ENCODE results near the gene JARID2.

Gene JARID2

GRCh38 chr6:15332446-15332845 lies 86.6 kb downstream of the JARID2 start:
- DNase-seq (ENCODE audit: low read depth): no peak

DNA sequence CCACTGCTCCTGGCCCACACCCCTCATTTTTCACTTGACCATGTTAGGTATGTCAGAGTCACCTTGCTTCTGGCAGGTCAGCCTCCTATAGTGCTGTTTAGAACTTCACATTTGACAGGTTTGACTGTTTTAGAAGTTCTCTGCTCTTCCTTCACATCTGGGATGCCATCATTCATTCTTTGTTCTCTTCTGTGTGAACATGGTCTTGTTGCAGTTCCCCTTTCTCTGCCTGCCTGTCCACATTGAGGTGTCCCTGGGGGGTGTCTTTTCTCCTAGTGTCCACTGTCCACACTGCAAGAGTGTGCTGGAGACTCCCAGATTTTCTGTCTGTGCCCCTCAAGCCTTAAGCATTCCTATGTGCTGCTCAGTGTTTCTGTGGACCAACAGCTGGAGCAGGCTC lies 89.5 kb downstream of the JARID2 start:
- no peak for DNase-seq (ENCODE audit: low read depth)

DNA sequence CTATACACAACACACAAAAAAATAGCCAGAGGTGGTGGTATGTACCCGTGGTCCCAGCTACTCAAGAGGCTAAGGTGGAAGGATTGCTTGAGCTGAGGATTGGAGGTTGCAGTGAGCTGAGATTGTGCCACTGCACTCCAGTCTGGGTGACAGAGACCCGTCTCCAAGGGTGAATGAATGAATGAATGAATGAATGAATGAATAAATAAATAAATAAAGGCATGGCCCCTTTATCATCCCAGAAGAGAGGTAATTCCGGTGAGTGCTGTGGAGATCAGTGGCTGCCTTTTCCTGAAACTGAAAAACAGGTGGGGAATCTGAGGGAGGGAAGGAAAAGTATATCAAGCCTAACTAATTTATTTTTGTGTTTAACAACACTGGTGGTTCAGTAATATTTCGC lies 90.0 kb downstream of the JARID2 start:
- DNase-seq (ENCODE audit: low read depth): no peak

DNA sequence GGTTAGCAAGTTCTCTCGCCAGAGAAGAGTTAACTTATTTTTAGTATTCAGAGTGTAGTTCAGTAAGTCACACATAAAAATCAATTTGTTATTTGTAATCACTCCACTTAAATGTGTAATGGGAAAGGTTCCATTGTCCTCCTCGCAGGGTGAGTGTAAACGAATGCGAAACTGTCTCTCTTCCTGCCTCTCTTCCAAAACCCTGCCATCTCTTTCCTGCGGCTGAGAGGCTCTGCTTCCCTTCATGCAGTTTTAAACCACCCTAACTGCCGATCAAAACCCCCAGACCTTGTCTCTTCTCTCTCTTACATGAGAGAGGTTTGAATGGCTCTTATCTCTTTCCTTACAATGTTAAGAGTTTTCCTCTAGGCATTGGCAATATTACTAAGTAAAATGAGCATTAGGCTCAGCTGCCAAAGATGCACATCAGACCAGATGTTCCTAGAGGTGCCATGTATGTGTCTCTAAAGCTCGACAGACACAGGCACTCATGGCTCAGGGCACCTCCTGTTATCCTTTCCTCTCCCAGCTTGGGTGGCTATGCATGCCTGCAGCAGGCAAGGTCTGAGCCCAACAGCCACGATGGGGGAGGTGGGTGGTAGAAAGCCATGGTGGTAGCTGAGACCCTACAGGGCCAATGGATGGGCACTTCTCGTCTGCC lies 91.2 kb downstream of the JARID2 start:
- no peak for DNase-seq (ENCODE audit: low read depth)

DNA sequence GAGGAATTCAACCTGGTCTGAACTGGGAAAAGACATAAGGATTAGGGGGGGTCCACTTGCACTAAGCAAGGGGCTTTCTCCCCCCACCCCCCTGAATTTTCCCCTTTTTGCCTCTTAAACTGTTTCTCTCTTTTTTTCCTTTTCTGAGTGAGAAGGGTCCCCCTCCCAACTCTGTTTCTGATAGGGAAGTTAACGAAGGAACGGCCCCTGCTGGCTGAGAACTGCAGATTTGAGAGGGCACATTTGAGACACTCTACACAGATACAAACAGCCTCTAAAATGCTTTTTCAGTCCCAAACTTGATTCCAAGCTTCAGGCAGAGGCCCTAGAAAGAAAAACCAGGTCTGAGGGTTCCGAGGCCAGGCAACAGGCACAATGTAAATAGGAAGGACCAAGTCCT lies 91.7 kb downstream of the JARID2 start:
- no peak for DNase-seq (ENCODE audit: low read depth)

DNA sequence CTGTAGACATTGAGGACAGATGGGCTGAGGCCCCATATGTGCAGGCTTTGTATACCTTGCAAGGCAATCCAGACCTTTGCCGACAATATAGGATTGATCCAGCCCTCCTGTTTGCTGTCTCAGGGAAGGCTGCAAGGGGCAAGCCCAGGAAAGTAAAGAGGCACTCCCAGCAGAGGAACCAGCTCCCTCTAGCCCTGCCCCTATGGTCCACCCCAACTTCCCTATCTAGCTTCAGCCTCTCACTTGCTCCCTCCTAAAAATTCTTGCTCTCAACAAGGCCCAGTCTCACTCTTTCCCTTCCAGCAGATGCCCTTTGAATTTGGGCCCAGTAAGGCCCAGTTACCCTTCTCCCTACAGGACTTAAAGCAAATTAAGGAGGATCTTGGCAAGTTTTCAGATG lies 92.6 kb downstream of the JARID2 start:
- DNase-seq (ENCODE audit: low read depth): no peak

- DNase-seq (ENCODE audit: low read depth): no peak
Observed at GRCh38 chr6:15339081-15339480, 93.2 kb downstream of the JARID2 start.

DNA sequence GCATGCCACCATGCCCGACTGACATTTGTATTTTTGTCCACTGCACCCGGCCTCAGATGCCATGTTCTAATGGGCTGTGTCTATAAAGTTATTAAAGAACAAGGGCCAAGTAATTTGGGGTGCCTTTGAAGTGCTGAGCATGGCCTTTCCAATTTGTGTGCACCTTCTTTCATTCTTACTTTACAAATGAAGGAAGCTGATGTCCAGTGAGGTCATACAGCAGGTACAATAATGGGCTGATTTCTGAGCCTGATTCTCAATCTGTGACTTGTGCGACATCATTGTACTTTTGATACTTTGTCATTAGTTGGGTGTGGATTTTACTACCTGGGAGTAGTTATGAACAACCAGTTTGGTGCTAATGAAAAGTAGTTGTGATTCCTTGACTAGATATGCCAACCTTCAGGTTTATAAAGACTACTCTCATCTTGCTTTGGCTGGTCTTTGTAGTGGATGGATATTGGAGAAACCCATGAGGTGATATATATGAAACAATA lies 94.3 kb downstream of the JARID2 start:
- DNase-seq (ENCODE audit: low read depth): no peak

- DNase-seq (ENCODE audit: low read depth): no peak
Observed at GRCh38 chr6:15340775-15341174, 94.9 kb downstream of the JARID2 start.

GRCh38 chr6:15341311-15342001 lies 95.6 kb downstream of the JARID2 start:
- DNase-seq (ENCODE audit: low read depth): peak; percentile 45

GRCh38 chr6:15342114-15342513 lies 96.2 kb downstream of the JARID2 start:
- no peak for DNase-seq (ENCODE audit: low read depth)

GRCh38 chr6:15343490-15344191 lies 97.8 kb downstream of the JARID2 start:
- DNase-seq (ENCODE audit: low read depth): no peak

GRCh38 chr6:15344192-15344519 lies 98.3 kb downstream of the JARID2 start:
- no peak for DNase-seq (ENCODE audit: low read depth)

- DNase-seq (ENCODE audit: low read depth): no peak
Observed at GRCh38 chr6:15344831-15345230, 99.0 kb downstream of the JARID2 start.

DNA sequence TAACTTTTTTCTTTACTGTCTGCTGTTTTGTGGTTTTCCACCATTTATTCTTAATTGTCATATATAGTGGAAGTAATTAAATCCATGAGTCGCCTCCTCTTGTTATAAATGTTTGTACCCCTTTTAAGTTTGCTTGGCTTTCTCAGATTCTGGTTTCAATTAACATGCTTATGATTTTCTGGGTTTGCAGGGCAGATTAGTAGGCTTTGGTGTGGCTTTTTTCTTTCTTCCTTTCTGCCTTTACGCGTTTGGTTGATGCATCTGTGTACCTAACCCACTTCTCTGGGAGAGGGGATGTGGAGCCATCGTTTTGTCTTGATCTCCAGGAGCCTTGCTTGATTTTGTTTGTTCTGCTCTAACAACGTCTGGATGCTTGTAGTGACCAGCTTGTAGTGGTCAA lies 100.4 kb downstream of the JARID2 start:
- DNase-seq (ENCODE audit: low read depth): no peak

GRCh38 chr6:15348528-15348927 lies 102.7 kb downstream of the JARID2 start:
- no peak for DNase-seq (ENCODE audit: low read depth)

GRCh38 chr6:15349379-15349778 lies 103.5 kb downstream of the JARID2 start:
- peak; percentile 55 for DNase-seq (ENCODE audit: low read depth)

DNA sequence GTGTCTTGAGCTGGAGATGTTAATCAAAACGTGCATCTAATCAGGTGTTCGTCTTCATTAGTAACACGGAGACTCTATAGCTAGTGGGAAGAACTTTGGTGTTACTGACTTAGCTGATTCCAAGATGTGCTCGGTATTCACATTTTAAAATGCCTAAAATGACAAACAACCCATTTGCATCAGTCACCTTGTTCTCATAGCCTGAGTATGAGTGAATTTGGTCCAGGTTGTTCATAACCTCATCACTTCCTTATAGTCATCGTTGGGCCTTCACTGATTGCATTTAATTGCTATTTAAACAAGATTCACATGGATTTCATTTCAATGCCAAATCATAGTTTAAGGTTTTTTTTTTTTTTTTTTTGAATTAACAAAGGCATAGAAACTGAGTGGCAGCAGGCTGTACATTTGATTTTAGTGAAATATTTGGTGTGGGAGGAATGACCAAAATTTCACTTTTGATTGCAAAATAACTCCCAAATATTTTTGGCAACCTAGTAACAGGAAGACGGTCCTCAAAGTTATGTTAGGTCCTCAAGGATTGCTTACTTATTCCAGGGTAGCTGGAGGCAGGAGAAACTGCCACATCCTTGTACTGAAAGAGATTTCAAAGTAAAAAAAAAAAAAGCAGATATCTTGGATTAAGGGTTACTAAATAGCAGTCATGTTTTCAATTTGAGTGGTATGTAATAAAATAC lies 104.7 kb downstream of the JARID2 start:
- DNase-seq (ENCODE audit: low read depth): peak; percentile 36

DNA sequence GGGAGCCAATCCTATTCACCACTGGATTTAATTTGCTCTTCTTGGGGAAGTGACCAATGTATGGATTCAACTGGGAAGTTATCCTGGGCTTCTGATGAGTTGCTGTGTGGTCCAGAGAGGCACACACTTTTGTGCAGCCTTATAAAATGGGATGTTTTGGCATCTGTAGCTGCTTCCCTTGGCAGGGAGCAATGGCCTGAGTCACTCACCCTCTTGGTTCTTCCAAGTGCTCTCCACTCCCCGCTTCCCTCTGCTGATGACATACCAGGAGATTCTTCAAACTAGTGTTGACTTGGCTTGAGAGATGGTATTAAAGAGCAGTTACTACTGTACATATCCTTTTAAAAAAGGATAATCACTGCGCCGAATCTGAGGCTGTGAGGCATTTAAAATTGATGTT lies 105.8 kb downstream of the JARID2 start:
- DNase-seq (ENCODE audit: low read depth): peak; percentile 93

GRCh38 chr6:15352220-15352619 lies 106.4 kb downstream of the JARID2 start:
- no peak for DNase-seq (ENCODE audit: low read depth)

DNA sequence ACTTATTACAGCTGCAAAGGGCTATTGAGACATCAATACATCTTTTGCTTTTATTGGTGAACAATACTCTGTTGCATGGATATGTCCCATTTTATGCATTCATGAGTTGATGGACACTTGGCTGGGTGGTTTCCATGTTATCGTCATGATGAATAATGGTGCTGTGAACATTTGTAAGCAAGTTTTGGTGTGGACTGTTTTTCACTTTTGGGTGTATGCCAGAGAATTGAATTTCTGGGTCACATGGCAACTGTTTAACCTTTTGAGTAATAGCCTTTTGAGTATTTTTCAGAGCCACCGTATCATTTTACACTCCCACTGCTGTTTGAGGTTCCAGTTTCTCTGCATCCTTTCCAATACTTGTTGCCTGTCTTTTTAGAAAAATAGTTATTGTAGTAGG lies 107.0 kb downstream of the JARID2 start:
- DNase-seq (ENCODE audit: low read depth): no peak

GRCh38 chr6:15355683-15356099 lies 109.8 kb downstream of the JARID2 start:
- peak; percentile 23 for DNase-seq (ENCODE audit: low read depth)

- no peak for DNase-seq (ENCODE audit: low read depth)
Observed at GRCh38 chr6:15356179-15356578, 110.3 kb downstream of the JARID2 start.
